A549 treated with dexamethasone at 1 μM for 4 hours (cell line): ENCODE measurements around the gene CHST3. TPM values are rescaled to one million over a fixed set of nuclear protein-coding genes. Genes with fewer than 3 reads are reported as not detected.

ENCODE experiments used
- total RNA-seq: library from RNA; stranded (reverse); fragments of 200-300 nt; extraction: Qiagen RNA extraction; gene quantifications from 5 replicates; pipeline ENCODE4 v1.2.3, GENCODE V29; 2022

Gene CHST3, protein sequence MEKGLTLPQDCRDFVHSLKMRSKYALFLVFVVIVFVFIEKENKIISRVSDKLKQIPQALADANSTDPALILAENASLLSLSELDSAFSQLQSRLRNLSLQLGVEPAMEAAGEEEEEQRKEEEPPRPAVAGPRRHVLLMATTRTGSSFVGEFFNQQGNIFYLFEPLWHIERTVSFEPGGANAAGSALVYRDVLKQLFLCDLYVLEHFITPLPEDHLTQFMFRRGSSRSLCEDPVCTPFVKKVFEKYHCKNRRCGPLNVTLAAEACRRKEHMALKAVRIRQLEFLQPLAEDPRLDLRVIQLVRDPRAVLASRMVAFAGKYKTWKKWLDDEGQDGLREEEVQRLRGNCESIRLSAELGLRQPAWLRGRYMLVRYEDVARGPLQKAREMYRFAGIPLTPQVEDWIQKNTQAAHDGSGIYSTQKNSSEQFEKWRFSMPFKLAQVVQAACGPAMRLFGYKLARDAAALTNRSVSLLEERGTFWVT
- total RNA-seq, result 50.5 to 76.3 TPM (median 69.3 TPM) in 5 replicates

DNA sequence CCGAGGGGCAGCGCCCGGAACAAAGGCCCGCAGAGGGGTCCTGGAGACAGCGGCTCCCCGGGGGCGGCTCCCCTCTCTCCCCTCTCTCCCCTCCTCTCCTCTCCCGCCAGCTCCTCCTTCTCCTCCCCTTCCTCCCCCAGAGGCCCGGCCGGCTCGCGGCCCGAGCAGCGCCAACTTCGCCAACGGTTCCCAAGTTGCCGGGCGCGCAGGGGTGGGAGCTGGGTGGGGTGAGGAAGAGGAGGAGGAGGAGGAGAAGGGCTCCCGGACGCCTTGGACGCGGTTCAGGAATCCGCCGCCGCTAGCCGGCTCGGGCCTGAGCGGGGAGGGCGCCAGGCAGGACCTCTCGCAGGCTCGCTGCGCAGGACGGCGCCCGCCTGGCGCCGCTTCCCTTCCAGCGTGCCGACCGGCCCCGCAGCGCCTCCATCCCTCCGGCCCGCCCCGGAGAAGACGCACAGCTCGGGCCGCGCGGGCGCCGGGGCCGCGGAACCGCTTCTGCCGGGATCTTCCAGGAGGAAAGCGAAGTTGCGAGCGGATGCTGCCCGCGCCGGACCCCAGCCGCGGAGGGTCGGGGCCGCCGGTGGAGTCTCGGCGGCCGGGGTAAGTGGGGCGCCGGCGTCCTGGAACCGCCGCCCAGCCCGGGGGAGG lies at the start of gene CHST3:
Gene CHST3 (plus strand): TSS at position 298 of the 645 bp plus-strand sequence. CDS start 41,448 bp downstream, outside the sequence.

Other genes with a start within 250 kb of the CHST3 start
- gene C10orf105, start 244.6 kb upstream of the CHST3 start, total RNA-seq, result 0.02 TPM in 2 of 5 replicates, not detected in the others
- gene VSIR, start 190.9 kb upstream of the CHST3 start, total RNA-seq, result 22.2 to 38.1 TPM (median 35.9 TPM) in 5 replicates
- gene PSAP, start 113.1 kb upstream of the CHST3 start, total RNA-seq, result 736 to 885 TPM (median 809 TPM) in 5 replicates
- gene SPOCK2, start 124.2 kb downstream of the CHST3 start, total RNA-seq, result 0.29 to 0.59 TPM (median 0.50 TPM) in 5 replicates